Stomach (tissue), 4 donors: ENCODE measurements around the gene CHD5.

ENCODE experiments used
- CTCF ChIP-seq, 7 experiments: fragments of 450-650 bp in 4 of 7; fragments of 200-600 bp in 3 of 7; sonication (generic) in 3 of 7; IDR thresholded peaks; one replicate each; pipeline ENCODE4 v1.5.1; 2016 to 2019; ENCODE audit warnings: antibody characterized with exemption in 7 of 7, control low read depth in 2 of 7, mild to moderate bottlenecking in 1 of 7
- EP300 ChIP-seq: sonication (generic); formaldehyde crosslinking; IDR thresholded peaks from one replicate; pipeline ENCODE4 v1.6.1; 2017; ENCODE audit warnings: antibody characterized with exemption
- POLR2A ChIP-seq, 4 donors: fragments of 450-650 bp; IDR thresholded peaks; one replicate each; pipeline ENCODE4 v1.6.1; 2016; ENCODE audit warnings: antibody characterized with exemption in 4 of 4, control low read depth in 2 of 4, mild to moderate bottlenecking in 1 of 4, moderate library complexity in 1 of 4
- POLR2AphosphoS5 ChIP-seq, 3 donors: sonication (generic); formaldehyde crosslinking; IDR thresholded peaks; one replicate each; pipeline ENCODE4 v1.6.1; 2016; ENCODE audit warnings: antibody characterized with exemption in 3 of 3

DNA sequence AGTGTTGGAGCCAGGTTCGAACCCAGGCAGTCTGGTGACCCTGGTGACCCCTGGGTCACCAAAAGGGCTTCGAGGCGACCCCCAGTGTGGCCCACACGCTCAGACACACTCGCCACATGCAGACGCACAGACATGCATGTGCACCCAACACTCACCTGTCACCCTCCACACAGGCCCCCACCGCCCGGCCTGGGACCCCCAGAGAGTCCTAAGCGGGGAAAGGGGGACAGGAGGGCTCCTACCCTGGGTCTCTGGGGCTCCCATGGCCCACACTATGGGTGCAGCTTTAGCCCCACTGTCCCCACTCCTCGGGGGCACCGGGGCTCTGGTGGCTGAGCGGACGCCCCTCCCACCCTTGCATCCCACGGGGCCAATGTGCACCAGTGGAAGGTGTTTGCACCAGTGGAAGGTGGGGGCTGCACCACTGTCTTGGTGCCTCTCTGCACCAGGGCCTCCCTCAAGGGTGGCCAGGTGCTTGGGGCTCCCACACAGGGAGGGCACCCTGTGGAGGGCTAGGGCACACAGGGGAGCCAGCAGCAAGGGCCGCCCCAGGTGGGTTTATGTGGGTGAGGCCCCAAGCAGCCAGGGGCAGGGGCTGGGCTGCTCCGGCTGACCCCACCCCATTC, 9.9 kb downstream of the CHD5 start:
- TF ChIP-seq CTCF (IDR thresholded peaks at IDR 0.05) (no peak), POLR2AphosphoS5 (IDR thresholded peaks at IDR 0.05) (no peak), EP300 (no peak), POLR2A (IDR thresholded peaks at IDR 0.05) (no peak)
